Effector memory CD4-positive, alpha-beta T cell (primary cell): ENCODE data around the gene SMARCD1.
"Not testable (repeated sequence)": the region's sequence is repeated elsewhere in the genome, so short reads cannot be mapped to it uniquely, and the experiment has no call there.

ENCODE experiments used
- DNase-seq, 3 donors: peaks; one replicate each; pipeline ENCODE4 v3.0.0-alpha.2; 2020
- H3K27ac ChIP-seq: 2 replicates; pipeline ENCODE4 v1.7.0; 2013; ENCODE audit warnings: mild to moderate bottlenecking, low read length, moderate library complexity; ENCODE audit not compliant: insufficient read depth, poor library complexity, severe bottlenecking
- H3K27me3 ChIP-seq: replicated peaks from 2 replicates; pipeline ENCODE4 v1.7.0; 2013; ENCODE audit warnings: mild to moderate bottlenecking, low read length; ENCODE audit not compliant: insufficient read depth, control insufficient read depth, poor library complexity, severe bottlenecking
- H3K36me3 ChIP-seq: 2 replicates; pipeline ENCODE4 v1.7.0; 2013; ENCODE audit warnings: mild to moderate bottlenecking, low read length, moderate library complexity; ENCODE audit not compliant: control insufficient read depth, insufficient read depth
- H3K4me1 ChIP-seq: 2 replicates; pipeline ENCODE4 v1.7.0; 2013; ENCODE audit warnings: low read length, mild to moderate bottlenecking; ENCODE audit not compliant: control insufficient read depth, insufficient read depth, poor library complexity, severe bottlenecking
- H3K4me3 ChIP-seq: 2 replicates; pipeline ENCODE4 v1.7.0; 2013; ENCODE audit warnings: low read length, low read depth, mild to moderate bottlenecking; ENCODE audit not compliant: insufficient read depth, poor library complexity, severe bottlenecking
- H3K9me3 ChIP-seq: 2 replicates; pipeline ENCODE4 v1.7.0; 2013; ENCODE audit warnings: mild to moderate bottlenecking, low read length, moderate library complexity; ENCODE audit not compliant: control insufficient read depth

The SMARCD1 gene

GRCh38 chr12:50127546-50127945 is 42.4 kb downstream of the SMARCD1 start:
- no peak for DNase-seq
- no peaks in the 10 kb centered on the region for H3K4me1 ChIP-seq
- H3K36me3 ChIP-seq: peaks cover 46% of the 10 kb centered on the region
- no peak overlapping the region for H3K27ac ChIP-seq
- H3K4me3 ChIP-seq: no peak overlapping the region
- H3K27me3 ChIP-seq: no peaks in the 10 kb centered on the region
- no peaks in the 10 kb centered on the region for H3K9me3 ChIP-seq

GRCh38 chr12:50129290-50129689 is 44.1 kb downstream of the SMARCD1 start:
- DNase-seq: no peak
- no peaks in the 10 kb centered on the region for H3K4me1 ChIP-seq
- no peaks in the 10 kb centered on the region for H3K27me3 ChIP-seq
- H3K9me3 ChIP-seq: no peaks in the 10 kb centered on the region
- peaks cover 62% of the 10 kb centered on the region for H3K36me3 ChIP-seq
- no peak overlapping the region for H3K4me3 ChIP-seq
- no peak overlapping the region for H3K27ac ChIP-seq

- no peaks in the 10 kb centered on the region for H3K27me3 ChIP-seq
- no peak for DNase-seq
- peaks cover 71% of the 10 kb centered on the region for H3K36me3 ChIP-seq
- H3K4me3 ChIP-seq: no peak overlapping the region
- no peaks in the 10 kb centered on the region for H3K4me1 ChIP-seq
- no peaks in the 10 kb centered on the region for H3K9me3 ChIP-seq
- H3K27ac ChIP-seq: no peak overlapping the region
Observed at GRCh38 chr12:50132505-50133135, 47.5 kb downstream of the SMARCD1 start.

- H3K4me1 ChIP-seq: no peaks in the 10 kb centered on the region
- DNase-seq: no peak
- H3K27ac ChIP-seq: no peak overlapping the region
- H3K36me3 ChIP-seq: peaks cover 24% of the 10 kb centered on the region
- no peaks in the 10 kb centered on the region for H3K27me3 ChIP-seq
- H3K4me3 ChIP-seq: no peak overlapping the region
- no peaks in the 10 kb centered on the region for H3K9me3 ChIP-seq
Observed at GRCh38 chr12:50142993-50143392, 57.9 kb downstream of the SMARCD1 start.

- H3K9me3 ChIP-seq: no peaks in the 10 kb centered on the region
- H3K4me1 ChIP-seq: no peaks in the 10 kb centered on the region
- H3K4me3 ChIP-seq: no peak overlapping the region
- no peaks in the 10 kb centered on the region for H3K27me3 ChIP-seq
- peaks cover 16% of the 10 kb centered on the region for H3K36me3 ChIP-seq
- no peak overlapping the region for H3K27ac ChIP-seq
- DNase-seq: no peak
Observed at GRCh38 chr12:50145439-50145838, 60.3 kb downstream of the SMARCD1 start.

- no peak for DNase-seq
- Histone ChIP-seq H3K9me3 (no peaks in the 10 kb centered on the region), H3K4me3 (no peak overlapping the region), H3K4me1 (no peaks in the 10 kb centered on the region), H3K36me3 (peaks cover 9% of the 10 kb centered on the region), H3K27me3 (no peaks in the 10 kb centered on the region), H3K27ac (no peak overlapping the region)
Observed at GRCh38 chr12:50147281-50147680, 62.1 kb downstream of the SMARCD1 start.

GRCh38 chr12:50148011-50148410 is 62.9 kb downstream of the SMARCD1 start:
- not testable (repeated sequence) for H3K27me3 ChIP-seq, H3K4me1 ChIP-seq, DNase-seq, H3K9me3 ChIP-seq, H3K4me3 ChIP-seq, H3K36me3 ChIP-seq, H3K27ac ChIP-seq

GRCh38 chr12:50149311-50149710 is 64.2 kb downstream of the SMARCD1 start:
- DNase-seq: no peak
- Histone ChIP-seq H3K4me1 (no peaks in the 10 kb centered on the region), H3K36me3 (no peaks in the 10 kb centered on the region), H3K27me3 (no peaks in the 10 kb centered on the region), H3K27ac (no peak overlapping the region), H3K9me3 (no peaks in the 10 kb centered on the region), H3K4me3 (no peak overlapping the region)
